ENCODE measurements around the gene NTNG1. TPM values are rescaled to one million over a fixed set of nuclear protein-coding genes. Genes with fewer than 3 reads are reported as not detected.

NTNG1 gene
- total and polyA plus RNA-seq, 2 of the 4 experiments (the other 2 are of a cell fraction), result 1.2 to 2.3 TPM

- ATAC-seq (ENCODE audit: low read depth), result no peak
- no CpG with 5 or more reads among the region's 1 CpG for WGBS, 2 experiments (ENCODE audit: extremely low coverage in 2 of 2, insufficient read length in 1 of 2)
Measured at GRCh38 chr1:107250169-107250568, 109.3 kb downstream of the NTNG1 start.

More at GRCh38 chr1:107250169-107250568, 109.3 kb downstream of the NTNG1 start:
- Histone ChIP-seq H3K4me3 (ENCODE audit: insufficient read depth, low read depth, low read length) (no peak overlapping the region), H2BK120ac (ENCODE audit: low read depth, low read length) (no peak overlapping the region), H4K5ac (ENCODE audit: low read depth, low read length) (no peak overlapping the region), H2AK9ac (replicated peaks; ENCODE audit: low read depth, low read length, poor library complexity) (no peak overlapping the region), H2AFZ (replicated peaks; ENCODE audit: low read length, poor library complexity) (no peak overlapping the region), H3K27ac (ENCODE audit: insufficient read depth, low read length) (no peak overlapping the region), H4K20me1 (ENCODE audit: insufficient read depth, low read length) (no peaks in the 10 kb centered on the region), H3K79me1 (ENCODE audit: low read depth in 1 of 2, low read length in 2 of 2) (no peaks in the 10 kb centered on the region), H2AK5ac (ENCODE audit: low read depth, low read length) (no peak overlapping the region), H2BK15ac (ENCODE audit: low read depth, low read length) (no peak overlapping the region), H3K9me3 (ENCODE audit: control insufficient read depth, insufficient read depth, low read length) (no peaks in the 10 kb centered on the region), H4K91ac (ENCODE audit: insufficient read depth, low read depth, low read length) (no peak overlapping the region), H3K4me2 (ENCODE audit: low read depth, low read length) (no peak overlapping the region), H3K36me3 (ENCODE audit: control insufficient read depth, insufficient read depth, low read length) (no peaks in the 10 kb centered on the region), H3K18ac (ENCODE audit: low read depth, low read length) (no peak overlapping the region), H2BK20ac (ENCODE audit: low read depth, low read length) (no peak overlapping the region), H3K4ac (ENCODE audit: low read depth, low read length) (no peak overlapping the region), H3K4me1 (ENCODE audit: control insufficient read depth, insufficient read depth, low read length) (no peaks in the 10 kb centered on the region), H3K9me1 (ENCODE audit: insufficient read depth, low read length) (no peaks in the 10 kb centered on the region), H3K56ac (ENCODE audit: extremely low read depth, insufficient read depth, low read length) (no peak overlapping the region), H3K23ac (ENCODE audit: low read depth, low read length) (no peak overlapping the region), H2BK5ac (ENCODE audit: low read depth, low read length, poor library complexity, severe bottlenecking) (no peak overlapping the region), H4K8ac (ENCODE audit: low read depth in 2 of 2, low read length in 2 of 2) (no peak overlapping the region), H3K27me3 (ENCODE audit: control insufficient read depth, insufficient read depth, low read length) (no peaks in the 10 kb centered on the region), H3K9ac (ENCODE audit: low read depth, low read length) (no peak overlapping the region), H3K14ac (replicated peaks; ENCODE audit: low read depth, low read length) (no peak overlapping the region)
- BruUV-seq (replicated peaks), result no TSS peak
- dilution Hi-C loops (cut with HindIII; ENCODE audit: low sequenced_read_pairs, unreplicated experiment) (no loop called here), intact Hi-C loops (cut with micrococcal nuclease) (no loop called here), in situ Hi-C loops (cut with MboI; ENCODE audit: low sequenced_read_pairs) (no loop called here)
- POLR2A ChIA-PET (ENCODE audit: unreplicated experiment), result no interaction called here
- no peak for TF ChIP-seq MAFK (IDR thresholded peaks at IDR 0.05; ENCODE audit: low read depth, low read length)
- TF ChIP-seq ELK1 (IDR thresholded peaks at IDR 0.05; ENCODE audit: borderline replicate concordance, low read depth, low read length), result no peak
- no peak for TF ChIP-seq NFE2L2 (IDR thresholded peaks at IDR 0.05; ENCODE audit: low read depth, low read length)
- TF ChIP-seq MAZ (IDR thresholded peaks at IDR 0.05; ENCODE audit: borderline replicate concordance, low read depth, low read length), result no peak
- TF ChIP-seq POLR2A (IDR thresholded peaks at IDR 0.05; ENCODE audit: low read depth, low read length), result no peak
- TF ChIP-seq RFX5 (IDR thresholded peaks at IDR 0.05; ENCODE audit: low read depth, low read length), result no peak
- TF ChIP-seq SMC3 (IDR thresholded peaks at IDR 0.05; ENCODE audit: low read depth, low read length), result no peak
- no peak for TF ChIP-seq RAD21 (IDR thresholded peaks at IDR 0.05; ENCODE audit: low read length)
- no peak for TF ChIP-seq BHLHE40 (IDR thresholded peaks at IDR 0.05; ENCODE audit: low read depth, low read length)
- no peak for TF ChIP-seq CTCF (conservative IDR thresholded peaks at IDR 0.05; ENCODE audit: low read depth, low read length)
- TF ChIP-seq CHD1 (IDR thresholded peaks at IDR 0.05; ENCODE audit: low read depth, low read length), result no peak
- no peak for TF ChIP-seq MXI1 (IDR thresholded peaks at IDR 0.05; ENCODE audit: borderline replicate concordance, low read depth, low read length)
- TF ChIP-seq FOS (IDR thresholded peaks at IDR 0.05; ENCODE audit: low read depth, low read length), result no peak
- TF ChIP-seq CEBPB (IDR thresholded peaks at IDR 0.05; ENCODE audit: low read depth, low read length), result no peak
- no peak for TF ChIP-seq RCOR1 (IDR thresholded peaks at IDR 0.05; ENCODE audit: insufficient replicate concordance, low read length)
- DNase-seq, result no peak
- CTCF ChIA-PET, result no interaction called here

All from IMR-90 (cell line).